ENCODE data around the gene RFX5. TPM values are rescaled to one million over a fixed set of nuclear protein-coding genes. Genes with fewer than 3 reads are reported as not detected.

Gene RFX5
- total and polyA plus RNA-seq, 12 donors, result 22.6 to 82.5 (median 50.0) TPM

DNA sequence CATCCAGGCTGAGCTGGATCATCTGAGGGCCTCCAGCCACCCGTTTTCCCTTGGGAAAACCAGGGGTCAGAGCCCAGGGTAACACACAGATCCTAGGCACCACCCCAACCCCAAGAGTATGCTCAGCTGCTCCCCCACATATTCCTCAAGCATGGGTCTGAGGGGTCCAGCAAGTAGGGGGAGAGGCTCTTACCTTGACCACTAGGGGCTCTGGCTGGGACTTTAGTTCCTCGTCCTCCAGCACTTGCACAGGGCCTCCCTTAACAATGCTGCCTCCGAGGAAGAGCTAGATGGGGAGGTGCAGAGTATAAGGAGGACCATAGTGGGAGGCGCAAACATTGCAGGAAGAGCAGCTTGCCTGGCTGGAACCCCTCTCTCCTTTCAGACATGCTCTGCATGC is 17.9 kb upstream of the RFX5 start:
- Histone ChIP-seq H3K4me3 (no peak overlapping the region), H3K9me3 (replicated peaks in 1 of 3) (no peaks in the 10 kb centered on the region), H3K4me1 (replicated peaks in 1 of 2) (peaks cover 10 to 11% of the 10 kb centered on the region in 2 donors), H3K27me3 (no peaks in the 10 kb centered on the region), H3K27ac (no peak overlapping the region), H3K36me3 (replicated peaks in 1 of 2) (no peaks in the 10 kb centered on the region)
- 86 to 96% (median 92%) methylated on average over 2 to 4 of the region's 4 CpGs for WGBS, 4 donors
- intact Hi-C loops (cut with DNase I), result no loop called here
- DNase-seq, result no peak
- TF ChIP-seq POLR2A (IDR thresholded peaks at IDR 0.05), result no peak
- TF ChIP-seq, protein P1, sequence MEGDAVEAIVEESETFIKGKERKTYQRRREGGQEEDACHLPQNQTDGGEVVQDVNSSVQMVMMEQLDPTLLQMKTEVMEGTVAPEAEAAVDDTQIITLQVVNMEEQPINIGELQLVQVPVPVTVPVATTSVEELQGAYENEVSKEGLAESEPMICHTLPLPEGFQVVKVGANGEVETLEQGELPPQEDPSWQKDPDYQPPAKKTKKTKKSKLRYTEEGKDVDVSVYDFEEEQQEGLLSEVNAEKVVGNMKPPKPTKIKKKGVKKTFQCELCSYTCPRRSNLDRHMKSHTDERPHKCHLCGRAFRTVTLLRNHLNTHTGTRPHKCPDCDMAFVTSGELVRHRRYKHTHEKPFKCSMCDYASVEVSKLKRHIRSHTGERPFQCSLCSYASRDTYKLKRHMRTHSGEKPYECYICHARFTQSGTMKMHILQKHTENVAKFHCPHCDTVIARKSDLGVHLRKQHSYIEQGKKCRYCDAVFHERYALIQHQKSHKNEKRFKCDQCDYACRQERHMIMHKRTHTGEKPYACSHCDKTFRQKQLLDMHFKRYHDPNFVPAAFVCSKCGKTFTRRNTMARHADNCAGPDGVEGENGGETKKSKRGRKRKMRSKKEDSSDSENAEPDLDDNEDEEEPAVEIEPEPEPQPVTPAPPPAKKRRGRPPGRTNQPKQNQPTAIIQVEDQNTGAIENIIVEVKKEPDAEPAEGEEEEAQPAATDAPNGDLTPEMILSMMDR (IDR thresholded peaks at IDR 0.05), result no peak

- 75 to 100% (median 93%) methylated on average over 1 to 3 of the region's 3 CpGs for WGBS, 4 donors
- DNase-seq, result no peak
- Histone ChIP-seq H3K36me3 (replicated peaks in 1 of 2) (no peaks in the 10 kb centered on the region), H3K4me3 (no peak overlapping the region), H3K9me3 (replicated peaks in 1 of 3) (no peaks in the 10 kb centered on the region), H3K27me3 (no peaks in the 10 kb centered on the region), H3K4me1 (replicated peaks in 1 of 2) (peaks cover under 1% of the 10 kb centered on the region in 2 donors), H3K27ac (no peak overlapping the region)
- intact Hi-C loops (cut with DNase I), result no loop called here
- TF ChIP-seq, protein P1 (IDR thresholded peaks at IDR 0.05), result no peak
- no peak for TF ChIP-seq POLR2A (IDR thresholded peaks at IDR 0.05)
These were observed 15.5 kb upstream of the RFX5 start for GRCh38 chr1:151362308-151363155.

- Histone ChIP-seq H3K27me3 (no peaks in the 10 kb centered on the region), H3K4me1 (replicated peaks in 1 of 2) (no peaks in the 10 kb centered on the region), H3K4me3 (no peak overlapping the region), H3K27ac (no peak overlapping the region), H3K36me3 (replicated peaks in 1 of 2) (no peaks in the 10 kb centered on the region), H3K9me3 (replicated peaks in 1 of 3) (no peaks in the 10 kb centered on the region)
- no peak for DNase-seq
- no peak for TF ChIP-seq POLR2A (IDR thresholded peaks at IDR 0.05)
- TF ChIP-seq, protein P1 (IDR thresholded peaks at IDR 0.05), result no peak
- intact Hi-C loops (cut with DNase I), result no loop called here
These were observed 14.8 kb upstream of the RFX5 start for GRCh38 chr1:151361883-151362282.

- TF ChIP-seq, protein P1 (IDR thresholded peaks at IDR 0.05), result no peak
- no peak for TF ChIP-seq POLR2A (IDR thresholded peaks at IDR 0.05)
- H3K4me1 ChIP-seq (replicated peaks in 1 of 2), result no peaks in the 10 kb centered on the region
- no peak overlapping the region for H3K4me3 ChIP-seq
- no peaks in the 10 kb centered on the region for H3K36me3 ChIP-seq (replicated peaks in 1 of 2)
- no peaks in the 10 kb centered on the region for H3K27me3 ChIP-seq
- H3K9me3 ChIP-seq (replicated peaks in 1 of 3), result no peaks in the 10 kb centered on the region
- no peak for DNase-seq
- H3K27ac ChIP-seq, result no peak overlapping the region
- intact Hi-C loops (cut with DNase I), result no loop called here
- 53 to 79% (median 61%) methylated on average over 2 of the region's 2 CpGs for WGBS, 4 donors
These were observed 9.6 kb upstream of the RFX5 start for GRCh38 chr1:151356696-151357095.

Measured in adrenal gland (tissue), 12 donors.